Kidney glomerular epithelial cell (primary cell): ENCODE measurements around the gene SEC61G.
A peak's percentile ranks its signal among the peaks of the same experiment; 100 is the strongest.

ENCODE experiments used
- DNase-seq: peaks from one replicate; lab custom pipeline; 2025; lab: John Stamatoyannopoulos, UW

The SEC61G gene

DNA sequence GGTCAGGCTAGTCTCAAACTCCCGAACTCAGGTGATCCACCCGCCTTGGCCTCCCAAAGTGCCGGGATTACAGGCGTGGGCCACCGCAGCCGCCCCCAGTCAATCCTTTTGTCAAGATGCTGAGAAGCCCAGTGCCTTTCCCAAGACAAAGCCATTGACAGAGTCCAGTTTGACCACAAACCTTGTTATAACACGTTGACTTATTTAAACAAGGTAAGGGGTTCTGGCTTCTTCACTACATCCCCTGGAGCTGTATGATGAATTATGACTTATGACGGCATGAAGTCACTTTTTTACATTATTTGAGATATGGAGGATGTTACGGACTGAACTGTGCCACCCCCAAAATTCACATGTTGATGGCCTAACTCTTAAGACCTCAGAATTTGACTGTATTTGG is 5.8 kb upstream of the SEC61G start:
- DNase-seq = no peak

DNA sequence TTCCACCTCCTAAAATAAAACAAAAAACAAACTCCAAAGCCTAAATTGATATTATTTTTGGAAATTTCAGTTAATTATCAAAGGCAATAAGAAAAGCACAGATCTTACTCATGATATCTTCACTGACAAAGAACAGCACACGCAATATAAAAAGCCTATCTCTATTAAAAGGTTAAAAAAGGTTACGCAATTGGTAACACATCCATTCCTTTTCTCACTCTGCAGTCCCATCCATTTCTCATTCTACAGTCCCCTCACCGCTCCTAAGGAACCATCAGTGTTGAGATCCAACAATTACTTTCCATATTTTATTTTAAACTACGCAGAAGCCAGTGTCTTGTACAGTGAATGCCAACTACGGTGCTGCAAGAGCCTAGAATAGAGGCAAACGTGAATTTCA is 1.3 kb downstream of the SEC61G start:
- DNase-seq = no peak

DNA sequence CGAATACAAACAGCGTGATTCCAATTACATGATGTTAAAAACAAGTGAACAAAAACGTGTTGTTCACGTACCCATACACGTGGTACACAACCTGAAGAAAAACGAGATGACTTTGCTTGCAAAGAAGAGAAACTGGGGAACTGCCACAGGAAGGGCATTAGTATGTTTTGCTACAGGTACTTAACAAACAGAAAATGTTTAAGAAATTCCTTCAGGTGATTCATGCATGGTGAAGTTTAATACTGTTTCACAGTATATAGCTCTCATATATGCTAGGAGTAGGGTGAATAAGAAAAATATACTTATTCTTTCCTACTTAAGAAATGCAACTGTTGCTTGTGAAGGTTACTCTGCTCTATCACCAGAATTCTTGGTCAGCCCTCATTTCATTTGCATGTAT is 9.8 kb downstream of the SEC61G start:
- peak; percentile 8 for DNase-seq

DNA sequence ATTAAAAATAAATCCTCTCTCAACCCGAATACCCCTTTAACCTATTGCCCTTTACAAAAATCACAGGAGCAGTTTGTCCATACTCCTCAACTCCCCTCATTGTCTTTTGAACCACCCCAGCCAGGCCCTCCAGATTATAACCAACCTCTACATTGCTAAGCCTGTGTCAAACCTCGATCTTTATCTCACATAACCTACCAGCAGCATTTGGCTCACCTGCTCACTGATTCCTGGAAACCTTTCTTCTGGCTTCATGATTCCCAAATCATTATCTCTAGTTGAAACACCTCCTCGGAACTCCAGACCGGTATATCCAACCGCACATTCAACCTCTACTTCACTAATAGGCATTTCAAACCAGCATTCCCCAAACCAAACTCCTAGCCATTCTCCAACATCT is 11.8 kb downstream of the SEC61G start:
- DNase-seq = no peak

DNA sequence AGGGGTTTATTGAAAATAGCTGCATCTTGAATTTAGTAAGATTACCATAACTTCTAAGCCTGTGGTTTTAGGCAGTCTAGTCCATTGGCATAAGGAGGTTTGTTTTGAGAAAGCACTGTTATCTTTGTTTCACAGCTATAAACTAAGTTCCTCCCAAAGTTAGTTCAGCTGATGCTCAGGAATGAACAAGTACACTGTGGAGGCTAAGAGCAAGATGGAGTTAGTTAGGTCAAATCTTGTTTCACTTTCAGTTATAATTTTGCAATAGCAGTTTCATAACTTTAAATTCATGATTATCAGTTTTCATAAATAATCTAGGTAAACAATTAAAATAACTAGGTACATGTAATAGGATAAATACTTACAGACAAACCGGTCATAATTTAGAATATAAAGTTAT is 15.4 kb downstream of the SEC61G start:
- DNase-seq = no peak

DNA sequence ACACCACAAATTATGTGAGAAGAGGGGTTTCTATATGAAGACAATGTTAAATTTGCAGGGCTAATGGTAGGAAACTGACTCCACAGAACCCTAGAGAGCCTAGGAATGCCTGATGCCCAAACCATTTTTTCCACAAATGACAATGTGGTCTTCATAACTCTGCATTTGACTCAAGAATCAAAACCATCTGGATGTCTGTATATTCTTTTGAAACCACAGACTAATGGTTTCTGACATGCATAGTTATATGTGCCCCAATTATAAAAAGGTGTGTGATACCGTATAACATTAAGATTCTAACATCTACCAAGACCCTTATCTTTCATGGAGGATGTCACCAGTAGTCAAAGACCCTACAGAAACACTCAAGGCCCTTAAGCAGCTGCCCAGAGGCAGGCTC is 20.3 kb downstream of the SEC61G start:
- no peak for DNase-seq

DNA sequence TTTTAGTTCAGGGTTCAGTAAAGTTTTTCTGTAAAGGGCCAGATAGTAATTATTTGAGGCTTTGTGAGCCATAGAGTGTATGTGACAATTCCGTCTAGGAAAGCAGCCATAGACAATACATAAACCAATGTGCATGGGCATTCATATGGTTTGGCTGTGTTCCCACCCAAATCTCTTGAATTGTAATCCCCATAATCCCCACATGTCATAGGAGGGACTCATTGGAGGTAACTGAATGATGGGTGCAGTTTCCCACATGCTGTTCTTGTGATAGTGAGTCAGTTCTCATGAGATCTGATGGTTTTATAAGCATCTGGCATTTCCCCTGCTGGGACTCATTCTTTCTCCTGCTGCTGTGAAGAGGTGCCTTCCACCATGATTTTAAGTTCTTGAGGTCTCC is 29.9 kb downstream of the SEC61G start:
- DNase-seq = no peak

DNA sequence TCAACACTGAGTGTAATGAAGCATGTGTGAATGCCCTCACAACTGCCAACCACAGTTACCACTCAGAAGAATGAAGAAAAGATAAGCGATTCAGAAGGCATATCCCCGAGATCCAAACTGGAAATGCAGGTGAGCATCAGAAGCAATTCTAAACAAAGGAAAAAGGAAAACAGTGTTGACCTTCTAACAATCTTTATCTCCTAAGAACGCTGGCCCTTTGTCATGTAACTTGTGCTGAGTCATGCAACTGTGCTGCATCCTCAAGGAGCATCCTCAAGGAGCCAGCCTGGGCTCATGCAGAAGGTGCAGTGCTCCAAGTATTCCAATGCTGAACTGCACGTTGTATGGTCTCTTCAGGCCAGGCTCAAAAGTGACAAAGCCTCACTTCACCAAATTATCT is 30.6 kb downstream of the SEC61G start:
- no peak for DNase-seq

DNA sequence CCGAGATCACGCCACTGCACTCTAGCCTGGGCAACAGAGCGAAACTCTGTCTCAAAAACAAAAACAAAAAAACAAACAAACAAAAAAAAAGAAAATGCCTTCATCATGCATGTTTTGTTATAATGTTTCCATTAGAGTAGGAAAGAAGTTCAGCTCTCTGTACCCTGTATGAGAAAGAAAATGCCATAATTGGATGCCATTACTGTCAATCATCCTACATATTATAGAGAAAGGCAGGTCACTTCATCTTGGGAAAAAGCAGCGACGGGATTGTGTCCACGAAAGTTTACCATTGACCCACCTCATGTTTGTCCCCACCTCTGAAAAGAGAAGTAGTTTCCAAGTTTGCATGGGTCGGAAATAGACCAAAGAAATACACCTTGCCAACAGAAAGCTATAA is 33.8 kb downstream of the SEC61G start:
- DNase-seq = no peak

DNA sequence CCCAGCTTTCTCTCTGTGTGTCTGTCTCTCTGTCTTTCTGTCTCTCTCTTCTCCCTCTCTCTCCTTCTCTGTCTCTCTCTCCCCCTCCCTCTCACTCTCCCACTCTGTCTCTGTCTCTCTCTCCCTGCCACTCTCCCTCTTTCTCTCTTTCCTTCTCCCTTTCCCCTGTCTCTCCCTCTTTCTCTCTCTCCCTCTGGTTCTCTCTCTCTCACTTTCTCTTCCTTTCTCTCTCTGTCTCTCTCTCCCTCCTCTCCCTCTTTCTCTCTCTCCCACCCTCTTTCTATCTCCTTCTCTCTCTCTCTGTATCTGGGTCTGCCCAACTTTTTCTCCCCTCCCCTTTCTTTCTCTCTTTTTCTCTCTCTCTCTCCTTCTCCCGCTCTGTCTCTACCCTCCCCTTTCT is 36.5 kb downstream of the SEC61G start:
- DNase-seq = no peak

DNA sequence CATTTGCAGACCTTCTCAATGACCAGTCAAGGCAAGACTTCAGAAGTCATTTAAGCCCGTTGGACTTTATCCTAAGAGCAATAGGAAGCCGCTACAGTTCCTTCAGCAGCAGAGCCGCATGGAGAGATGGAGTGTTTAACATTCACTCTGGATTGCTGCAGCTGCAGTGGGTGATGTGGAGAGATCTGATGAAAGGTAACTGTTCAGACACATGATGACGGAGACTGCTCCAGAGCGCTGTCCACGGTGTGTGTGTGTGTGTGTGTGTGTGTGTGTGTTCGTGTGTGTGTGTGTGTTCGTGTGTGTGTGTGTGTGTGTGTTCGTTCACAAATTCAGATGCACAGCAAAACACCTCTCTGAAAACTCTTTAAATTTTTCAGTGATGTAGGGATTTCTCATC is 37.0 kb downstream of the SEC61G start:
- no peak for DNase-seq

DNA sequence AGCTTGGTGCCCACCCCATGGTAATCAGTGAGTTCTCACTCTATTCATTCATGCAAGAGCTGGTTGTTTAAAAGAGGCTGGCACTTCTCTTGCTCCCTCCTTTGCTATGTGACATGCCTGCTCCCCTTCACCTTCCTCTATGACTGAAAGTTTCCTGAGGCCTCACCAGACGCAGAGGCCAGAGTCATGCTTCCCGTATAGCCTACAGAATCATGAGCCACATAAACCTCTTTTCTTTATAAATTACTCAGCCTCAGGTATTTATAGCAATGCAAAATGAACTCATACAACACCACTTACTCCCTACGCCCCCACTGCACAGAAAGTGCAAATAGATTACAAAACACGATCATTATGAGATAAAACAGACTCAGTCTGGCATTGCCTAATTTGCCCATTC is 39.0 kb downstream of the SEC61G start:
- no peak for DNase-seq

DNA sequence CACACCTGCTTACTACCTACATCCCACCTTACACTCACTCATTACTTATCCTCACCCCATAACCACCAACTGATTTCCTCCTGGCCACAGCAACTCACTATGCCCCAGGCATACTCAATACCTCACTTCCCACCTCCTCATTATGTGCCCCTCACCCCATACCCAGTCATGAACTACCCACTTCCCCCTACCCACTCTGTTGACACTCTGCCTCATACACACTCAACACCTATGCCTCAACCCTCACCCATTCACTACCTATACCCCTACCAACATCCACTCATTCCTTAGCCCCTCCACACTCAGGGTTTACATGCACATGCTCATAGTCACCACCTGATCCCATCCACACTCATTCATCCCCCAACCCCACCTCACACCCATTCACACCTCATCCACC is 39.6 kb downstream of the SEC61G start:
- DNase-seq = no peak

DNA sequence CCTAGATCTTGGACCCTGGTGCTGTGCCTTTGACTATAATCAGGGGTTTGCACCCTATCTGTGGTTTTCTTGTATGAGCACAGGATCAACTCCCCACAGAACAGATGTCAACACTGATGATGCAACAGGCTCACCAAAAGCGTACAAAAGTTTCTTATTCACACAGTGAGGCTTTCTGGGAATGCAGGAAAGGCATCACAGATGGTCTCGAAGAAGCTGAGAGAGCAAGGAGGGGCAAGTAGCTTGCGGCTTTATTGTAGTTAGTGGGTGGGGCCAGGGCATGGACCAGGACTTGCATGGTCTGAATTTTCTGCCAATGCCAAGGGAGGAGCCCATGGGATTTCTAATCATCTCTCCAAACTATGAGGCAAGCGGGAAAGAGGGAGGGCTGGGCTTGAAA is 46.2 kb downstream of the SEC61G start:
- no peak for DNase-seq

DNA sequence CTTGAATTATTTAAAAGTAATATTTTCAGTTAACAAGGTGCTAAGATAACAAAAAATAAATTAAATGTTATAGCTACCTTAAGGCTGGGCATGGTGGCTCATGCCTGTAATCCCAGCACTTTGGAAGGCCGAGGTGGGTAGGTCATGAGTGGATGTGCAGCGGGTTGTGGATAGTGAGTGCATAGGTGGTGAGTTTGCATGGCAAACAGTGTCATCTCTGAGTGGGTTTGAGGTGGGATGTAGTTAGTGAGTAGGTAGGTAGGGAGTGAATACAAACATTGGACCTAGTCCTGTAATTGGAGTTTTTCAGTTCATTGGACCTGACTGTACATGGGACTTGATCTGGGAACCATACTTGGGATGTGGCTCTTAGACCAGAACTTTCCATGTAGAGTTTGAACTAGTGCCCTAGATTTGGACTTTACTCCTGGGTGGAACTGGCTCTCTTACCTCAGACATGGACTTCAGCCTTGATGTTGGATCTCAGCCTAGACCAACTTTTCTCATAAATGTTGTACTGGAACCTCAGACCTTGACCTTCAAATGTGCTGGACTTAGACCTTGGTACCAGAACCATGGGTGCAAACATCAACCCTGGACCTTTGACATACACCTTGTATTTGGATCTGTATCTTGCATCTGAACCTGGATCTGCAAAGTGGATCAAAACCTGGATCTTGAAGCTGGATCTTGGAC is 47.0 kb downstream of the SEC61G start:
- DNase-seq = no peak

DNA sequence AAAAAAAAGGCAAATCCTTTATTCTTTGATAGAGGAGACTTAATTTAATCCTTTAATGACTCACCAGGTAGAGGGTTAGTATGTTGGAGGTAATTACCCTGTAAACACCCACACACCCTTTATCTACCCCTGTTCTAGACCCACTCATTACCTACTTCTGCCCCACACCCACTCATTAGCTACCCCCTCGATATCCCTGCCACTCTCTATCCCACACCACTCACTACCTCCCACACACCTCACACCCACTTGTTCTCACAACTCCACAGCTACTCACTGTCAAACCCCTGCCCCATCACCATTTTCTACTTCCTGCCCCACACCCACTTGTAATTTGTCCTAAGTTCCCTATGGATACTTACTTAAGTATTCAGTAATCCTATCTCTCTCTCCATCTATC is 49.7 kb downstream of the SEC61G start:
- DNase-seq = no peak

DNA sequence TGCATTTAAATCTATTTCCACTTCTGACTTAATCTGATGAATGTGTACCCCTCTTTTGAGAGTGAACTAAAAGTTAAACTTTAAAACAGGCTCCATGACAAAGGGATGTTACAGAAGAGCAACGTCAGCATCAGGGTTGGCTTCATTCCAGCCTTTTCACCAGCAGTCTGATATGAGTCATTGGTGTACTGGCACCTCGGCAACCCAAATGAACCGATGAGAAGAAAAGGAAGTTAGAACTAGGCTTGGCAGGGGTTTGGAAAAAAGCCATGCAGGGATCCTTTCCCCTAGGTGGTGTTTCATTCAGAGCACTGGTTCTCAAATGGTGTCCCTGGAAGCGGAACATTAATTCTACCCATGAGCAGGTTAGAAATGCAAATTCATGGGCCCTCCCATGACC is 53.6 kb downstream of the SEC61G start:
- DNase-seq = peak; percentile 86

DNA sequence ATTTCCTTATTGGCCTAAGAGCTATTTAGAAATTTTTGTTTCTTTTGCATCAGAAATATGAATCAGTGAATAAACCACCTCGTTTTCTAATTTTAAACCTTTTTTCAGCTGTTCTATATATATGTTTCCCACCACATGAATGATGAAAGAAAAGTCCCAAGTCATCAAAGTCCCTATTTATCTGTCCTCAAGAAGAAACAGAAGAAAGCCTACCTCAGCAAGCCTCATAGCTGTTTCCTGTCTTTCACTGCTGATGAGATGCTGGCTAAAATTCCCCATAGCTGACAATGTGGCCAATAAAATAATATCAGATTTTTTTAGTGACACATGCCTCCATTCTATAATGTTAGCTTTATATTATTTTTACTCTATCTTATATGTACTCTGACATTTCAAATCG is 54.2 kb downstream of the SEC61G start:
- DNase-seq = no peak
